GM12872 (cell line): ENCODE measurements around the gene TRIM44.

Experiments used
- TF ChIP-seq, protein P1 (sequence below): IDR thresholded peaks from 3 replicates; pipeline ENCODE4 v1.5.1; 2011; ENCODE audit warnings: low read depth, mild to moderate bottlenecking, low read length, moderate library complexity; ENCODE audit not compliant: insufficient read depth

TRIM44 gene

DNA sequence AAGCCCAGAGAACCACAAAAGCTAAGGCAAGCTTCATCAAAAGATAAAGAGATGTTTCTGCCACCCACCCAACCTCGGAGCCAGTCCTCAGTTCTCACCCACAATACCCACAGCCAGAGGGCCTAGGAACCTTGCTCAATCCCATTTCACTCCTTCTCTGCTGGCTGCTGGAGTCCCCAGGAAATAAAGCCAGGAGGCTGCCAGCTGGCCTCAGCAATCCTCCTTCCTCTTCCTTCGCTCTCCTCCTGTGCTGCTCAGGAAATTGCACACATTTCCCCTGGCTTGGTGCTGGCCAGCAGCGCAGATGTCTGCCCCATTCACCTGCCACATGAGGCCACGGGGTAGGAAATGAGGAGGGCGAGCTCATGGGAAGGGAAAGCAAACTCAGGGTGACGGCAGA is 189.5 kb downstream of the TRIM44 start:
- TF ChIP-seq, protein P1, sequence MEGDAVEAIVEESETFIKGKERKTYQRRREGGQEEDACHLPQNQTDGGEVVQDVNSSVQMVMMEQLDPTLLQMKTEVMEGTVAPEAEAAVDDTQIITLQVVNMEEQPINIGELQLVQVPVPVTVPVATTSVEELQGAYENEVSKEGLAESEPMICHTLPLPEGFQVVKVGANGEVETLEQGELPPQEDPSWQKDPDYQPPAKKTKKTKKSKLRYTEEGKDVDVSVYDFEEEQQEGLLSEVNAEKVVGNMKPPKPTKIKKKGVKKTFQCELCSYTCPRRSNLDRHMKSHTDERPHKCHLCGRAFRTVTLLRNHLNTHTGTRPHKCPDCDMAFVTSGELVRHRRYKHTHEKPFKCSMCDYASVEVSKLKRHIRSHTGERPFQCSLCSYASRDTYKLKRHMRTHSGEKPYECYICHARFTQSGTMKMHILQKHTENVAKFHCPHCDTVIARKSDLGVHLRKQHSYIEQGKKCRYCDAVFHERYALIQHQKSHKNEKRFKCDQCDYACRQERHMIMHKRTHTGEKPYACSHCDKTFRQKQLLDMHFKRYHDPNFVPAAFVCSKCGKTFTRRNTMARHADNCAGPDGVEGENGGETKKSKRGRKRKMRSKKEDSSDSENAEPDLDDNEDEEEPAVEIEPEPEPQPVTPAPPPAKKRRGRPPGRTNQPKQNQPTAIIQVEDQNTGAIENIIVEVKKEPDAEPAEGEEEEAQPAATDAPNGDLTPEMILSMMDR = no peak

DNA sequence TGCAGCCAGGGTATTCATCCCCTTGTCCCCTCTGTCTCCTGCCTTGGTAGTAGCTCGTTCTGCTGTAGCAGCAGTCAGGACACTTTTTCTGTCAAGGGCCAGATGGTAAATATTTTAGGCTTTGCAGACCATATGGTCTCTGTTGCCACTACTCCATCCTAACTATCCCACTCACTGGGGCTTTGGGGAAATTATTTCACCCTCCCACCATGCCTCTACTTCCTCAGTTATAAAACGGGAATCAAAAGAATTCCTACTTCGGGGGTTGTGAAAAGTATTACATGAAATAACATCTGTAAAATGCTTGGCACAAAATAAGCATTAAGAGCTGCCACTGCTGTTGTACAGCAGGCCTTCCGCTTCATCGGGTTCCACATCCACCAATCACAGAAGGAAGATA is 191.4 kb downstream of the TRIM44 start:
- TF ChIP-seq, protein P1 = no peak

DNA sequence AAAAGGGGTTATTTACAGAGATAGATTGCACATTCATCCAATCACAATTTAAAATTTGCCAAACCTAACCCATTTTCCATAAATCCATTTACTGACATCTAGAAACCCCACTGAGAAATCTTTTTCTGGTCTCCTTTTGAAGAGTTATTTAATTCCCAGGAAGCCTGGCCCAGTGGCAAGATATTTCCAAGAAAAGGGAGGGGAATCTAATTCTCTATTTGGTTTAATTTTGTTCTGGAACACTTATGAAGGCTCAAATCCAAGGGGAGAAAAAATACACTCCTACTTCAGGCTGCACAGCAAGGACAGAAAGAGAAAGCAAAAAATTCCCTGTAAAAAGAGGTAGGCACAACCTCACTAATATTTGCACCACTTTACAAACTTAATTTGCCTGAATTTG is 193.1 kb downstream of the TRIM44 start:
- TF ChIP-seq, protein P1 = no peak

DNA sequence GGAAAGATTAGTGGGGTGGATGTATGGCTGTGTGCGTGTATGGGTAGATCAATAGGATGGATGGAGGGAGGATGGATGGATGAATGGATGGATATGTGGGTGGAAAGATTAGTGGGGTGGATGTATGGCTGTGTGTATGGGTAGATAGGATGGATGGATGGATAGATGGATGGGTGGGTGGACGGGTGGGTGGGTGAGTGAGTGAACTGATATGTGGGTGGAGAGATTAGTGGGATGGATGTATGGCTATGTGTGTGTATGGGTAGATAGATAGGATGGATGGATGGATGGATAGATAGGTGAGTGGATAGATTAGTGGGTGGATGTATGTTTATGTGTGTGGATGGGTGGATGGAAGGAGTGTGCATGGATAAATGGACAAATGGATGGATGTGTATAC is 193.7 kb downstream of the TRIM44 start:
- TF ChIP-seq, protein P1 = no peak

DNA sequence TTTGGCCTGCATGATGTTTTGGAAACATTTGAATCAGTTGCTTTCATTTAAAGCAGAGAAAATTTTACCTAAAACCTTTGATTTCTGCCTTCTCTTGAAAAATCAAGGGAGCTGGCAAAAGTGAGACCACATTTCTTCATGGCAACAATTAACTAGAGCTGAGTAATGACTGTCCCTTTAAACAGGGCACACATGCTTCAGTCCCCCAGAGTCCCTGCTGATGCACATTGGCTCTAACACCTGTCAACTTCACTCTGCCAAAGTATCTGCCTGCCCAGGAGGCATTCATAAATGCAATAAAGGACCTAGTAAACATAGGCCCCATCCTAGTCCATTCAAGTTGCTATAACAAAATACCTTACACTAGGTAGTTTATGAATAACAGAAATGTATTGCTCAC is 194.2 kb downstream of the TRIM44 start:
- TF ChIP-seq, protein P1 = no peak

DNA sequence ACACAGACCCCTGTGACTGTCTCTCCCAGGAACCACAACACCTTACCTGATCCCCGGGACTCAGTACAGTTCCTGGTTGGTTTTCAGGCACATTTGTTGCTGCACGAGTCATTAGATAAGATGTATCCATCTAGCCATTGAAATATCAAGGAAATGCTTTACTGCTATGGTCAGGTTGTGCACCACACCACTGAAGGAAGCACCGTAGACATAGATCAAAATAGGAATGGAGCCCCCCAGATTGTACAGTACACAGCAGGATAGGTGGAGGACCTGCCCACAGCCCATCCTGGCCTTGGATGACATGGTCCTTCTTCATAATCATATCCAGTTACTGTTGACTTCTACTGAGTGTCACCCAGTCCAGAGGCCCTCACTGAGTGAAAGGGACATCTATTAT is 195.3 kb downstream of the TRIM44 start:
- TF ChIP-seq, protein P1 = no peak

DNA sequence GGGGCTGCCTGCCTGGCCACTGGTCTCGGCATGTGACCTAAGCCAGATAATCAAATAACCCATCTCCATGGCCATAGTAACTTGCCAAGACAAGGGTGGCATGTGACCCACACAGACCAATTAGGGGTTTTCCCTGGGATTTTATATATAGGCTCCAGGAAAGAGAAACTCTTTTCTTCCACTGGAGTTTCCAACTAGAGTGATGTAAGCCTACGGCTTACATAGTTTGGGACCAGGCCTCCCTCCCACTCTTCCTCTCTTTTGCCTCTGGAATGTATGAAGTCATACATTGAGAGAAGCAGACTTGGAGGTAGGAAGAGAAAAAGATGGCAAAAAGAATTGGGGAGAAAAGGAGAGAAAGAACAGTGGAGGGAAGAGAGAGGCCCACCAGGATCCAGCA is 196.7 kb downstream of the TRIM44 start:
- TF ChIP-seq, protein P1 = no peak

DNA sequence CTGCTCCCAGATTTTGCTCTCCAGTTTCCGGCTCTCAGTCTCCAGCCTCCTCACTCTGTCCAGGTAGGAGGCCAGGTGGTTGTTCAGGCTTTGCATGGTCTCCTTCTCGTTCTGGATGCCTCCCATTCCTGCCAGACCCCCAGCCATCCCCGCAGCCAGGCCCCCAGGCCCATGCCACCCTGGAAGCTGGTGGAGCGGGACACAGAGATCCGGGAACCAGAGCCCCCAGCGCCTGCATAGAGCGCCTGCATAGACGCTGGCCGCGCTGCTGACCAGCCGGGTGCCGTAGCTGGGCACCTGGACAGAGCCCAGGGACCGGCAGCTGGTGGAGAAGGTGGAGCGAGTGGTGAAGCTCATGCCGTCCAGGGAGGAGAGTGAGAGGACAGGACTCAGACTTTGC is 198.6 kb downstream of the TRIM44 start:
- TF ChIP-seq, protein P1 = no peak
